NCI-H1092 treated with DMSO at 0.1 percent for 48 hours (cell line): Measurements from ENCODE around the gene HNRNPLL.
A peak's percentile ranks its signal among the peaks of the same experiment; 100 is the strongest.
"Not testable (repeated sequence)": the region's sequence is repeated elsewhere in the genome, so short reads cannot be mapped to it uniquely, and the experiment has no call there.

Experiments
- DNase-seq: peaks from one replicate; lab custom pipeline; 2025; lab: John Stamatoyannopoulos, UW

Gene HNRNPLL

GRCh38 chr2:38602732-38603401 lies at the start of gene HNRNPLL:
HNRNPLL (minus strand) TSS chr2:38602928; CDS start chr2:38602626, 302 bp downstream.
- DNase-seq = peak; percentile 90

GRCh38 chr2:38650717-38651116 lies 48.0 kb upstream of the HNRNPLL start:
- DNase-seq = no peak

GRCh38 chr2:38650012-38650411 lies 47.3 kb upstream of the HNRNPLL start:
- DNase-seq = no peak

- no peak for DNase-seq
These were observed 46.5 kb upstream of the HNRNPLL start for GRCh38 chr2:38649176-38649728.

GRCh38 chr2:38648107-38648761 lies 45.5 kb upstream of the HNRNPLL start:
- DNase-seq = no peak

GRCh38 chr2:38643683-38644511 lies 41.2 kb upstream of the HNRNPLL start:
- not testable (repeated sequence) for DNase-seq

- no peak for DNase-seq
These were observed 40.4 kb upstream of the HNRNPLL start for GRCh38 chr2:38643021-38643671.

- not testable (repeated sequence) for DNase-seq
These were observed 39.8 kb upstream of the HNRNPLL start for GRCh38 chr2:38642373-38643017.

GRCh38 chr2:38636069-38636468 lies 33.3 kb upstream of the HNRNPLL start:
- DNase-seq = no peak

- DNase-seq = no peak
These were observed 32.4 kb upstream of the HNRNPLL start for GRCh38 chr2:38635139-38635538.

- no peak for DNase-seq
These were observed 32.0 kb upstream of the HNRNPLL start for GRCh38 chr2:38634684-38635083.

- no peak for DNase-seq
These were observed 31.2 kb upstream of the HNRNPLL start for GRCh38 chr2:38633895-38634294.

- no peak for DNase-seq
These were observed 30.3 kb upstream of the HNRNPLL start for GRCh38 chr2:38632980-38633379.

- no peak for DNase-seq
These were observed 29.2 kb upstream of the HNRNPLL start for GRCh38 chr2:38631976-38632375.

- DNase-seq = no peak
These were observed 27.0 kb upstream of the HNRNPLL start for GRCh38 chr2:38629684-38630083.

- DNase-seq = no peak
These were observed 24.7 kb upstream of the HNRNPLL start for GRCh38 chr2:38627391-38627790.

GRCh38 chr2:38626326-38627035 lies 23.8 kb upstream of the HNRNPLL start:
- no peak for DNase-seq

- DNase-seq = no peak
These were observed 19.5 kb upstream of the HNRNPLL start for GRCh38 chr2:38622210-38622609.

- no peak for DNase-seq
These were observed 18.3 kb upstream of the HNRNPLL start for GRCh38 chr2:38621018-38621417.

- no peak for DNase-seq
These were observed 17.7 kb upstream of the HNRNPLL start for GRCh38 chr2:38620282-38620977.
